NCI-H2196 (cell line): Measurements from ENCODE around the gene CFAP92.
"Not testable (repeated sequence)": the region's sequence is repeated elsewhere in the genome, so short reads cannot be mapped to it uniquely, and the experiment has no call there.

Experiments
- DNase-seq: peaks from one replicate; lab custom pipeline; 2025; ENCODE audit not compliant: unreplicated experiment; lab: John Stamatoyannopoulos, UW

The CFAP92 gene

GRCh38 chr3:128942161-128942952 is 51.5 kb downstream of the CFAP92 start:
- no peak for DNase-seq

DNA sequence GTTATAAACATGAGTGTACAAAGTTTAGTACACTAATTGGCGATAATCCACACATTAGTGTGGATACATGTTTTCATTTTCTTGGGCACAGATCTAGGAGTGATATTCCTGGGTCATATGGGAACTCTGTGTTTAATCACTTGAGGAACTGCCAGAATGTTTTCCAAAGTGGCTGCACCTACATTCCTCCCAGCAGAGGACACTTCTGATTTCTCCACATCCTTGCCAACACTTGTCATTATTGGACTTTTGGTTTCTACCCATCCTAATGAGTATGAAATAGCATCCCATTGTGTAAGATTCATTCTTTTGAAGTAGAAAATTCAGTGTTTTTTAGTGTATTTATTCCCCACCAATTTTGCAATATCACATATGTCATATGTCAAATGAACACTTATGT is 53.6 kb downstream of the CFAP92 start:
- no peak for DNase-seq

GRCh38 chr3:128936341-128936740 is 57.5 kb downstream of the CFAP92 start:
- no peak for DNase-seq

DNA sequence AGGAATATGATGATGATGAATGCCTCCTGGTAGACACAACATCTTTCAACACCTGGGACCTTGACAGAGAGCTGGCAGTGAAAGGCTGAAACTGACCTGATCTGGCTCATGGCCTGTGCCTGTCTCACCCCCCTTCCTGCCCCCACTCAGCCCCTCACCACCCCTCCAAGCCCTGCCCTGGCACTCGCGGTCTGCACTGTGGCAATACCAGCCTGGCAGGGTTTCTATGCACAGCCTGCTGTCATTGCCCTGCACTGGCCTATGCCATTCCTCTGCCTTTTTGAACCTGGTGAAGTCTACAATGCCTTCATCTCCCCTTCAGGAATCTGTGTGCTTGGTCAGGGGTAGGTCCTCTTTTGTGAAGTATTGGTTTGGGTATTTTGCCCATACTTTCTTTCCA is 58.0 kb downstream of the CFAP92 start:
- DNase-seq, result no peak

DNA sequence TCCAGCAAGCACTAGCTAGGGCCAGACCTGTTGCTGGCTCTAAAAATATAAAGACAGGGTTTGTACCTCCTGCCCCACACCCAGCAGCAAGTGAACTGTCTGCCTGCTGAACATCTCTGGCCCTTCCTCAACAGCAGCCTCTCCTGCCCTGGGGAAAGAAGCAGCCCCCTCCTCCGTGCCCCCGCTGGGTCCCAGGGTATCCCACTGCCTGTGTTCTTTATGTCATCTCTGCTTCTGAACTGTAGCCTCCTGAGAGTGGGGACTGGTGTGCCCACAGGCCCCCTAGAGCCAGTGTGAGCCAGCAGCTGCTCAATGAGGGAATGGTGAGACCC is 60.0 kb downstream of the CFAP92 start:
- no peak for DNase-seq

GRCh38 chr3:128933213-128933921 is 60.5 kb downstream of the CFAP92 start:
- DNase-seq, result no peak

- no peak for DNase-seq
These were observed 61.2 kb downstream of the CFAP92 start for GRCh38 chr3:128932516-128933212.

- DNase-seq, result no peak
These were observed 62.8 kb downstream of the CFAP92 start for GRCh38 chr3:128931046-128931445.

GRCh38 chr3:128929364-128929763 is 64.5 kb downstream of the CFAP92 start:
- no peak for DNase-seq

DNA sequence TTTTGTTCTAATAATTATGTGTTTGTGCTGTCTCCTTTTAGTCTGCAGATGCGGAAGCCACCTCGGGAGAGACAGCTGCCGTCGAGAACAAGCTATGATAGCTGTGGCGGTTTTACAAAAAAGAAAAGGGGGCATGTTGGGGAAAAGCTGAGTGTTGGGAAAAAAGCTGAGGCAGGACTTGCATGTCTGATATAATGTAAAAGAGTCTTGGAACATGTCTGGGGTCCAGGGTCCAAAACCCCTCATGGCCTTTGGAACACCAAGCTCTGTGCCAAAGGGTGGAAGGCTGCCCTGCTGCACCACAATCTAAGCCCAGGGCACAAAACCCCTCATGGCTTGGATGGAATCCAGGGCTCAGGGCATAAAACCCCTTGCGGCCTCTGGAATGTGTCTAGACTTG is 69.9 kb downstream of the CFAP92 start:
- DNase-seq, result not testable (repeated sequence)

GRCh38 chr3:128923576-128923975 is 70.3 kb downstream of the CFAP92 start:
- DNase-seq, result no peak

DNA sequence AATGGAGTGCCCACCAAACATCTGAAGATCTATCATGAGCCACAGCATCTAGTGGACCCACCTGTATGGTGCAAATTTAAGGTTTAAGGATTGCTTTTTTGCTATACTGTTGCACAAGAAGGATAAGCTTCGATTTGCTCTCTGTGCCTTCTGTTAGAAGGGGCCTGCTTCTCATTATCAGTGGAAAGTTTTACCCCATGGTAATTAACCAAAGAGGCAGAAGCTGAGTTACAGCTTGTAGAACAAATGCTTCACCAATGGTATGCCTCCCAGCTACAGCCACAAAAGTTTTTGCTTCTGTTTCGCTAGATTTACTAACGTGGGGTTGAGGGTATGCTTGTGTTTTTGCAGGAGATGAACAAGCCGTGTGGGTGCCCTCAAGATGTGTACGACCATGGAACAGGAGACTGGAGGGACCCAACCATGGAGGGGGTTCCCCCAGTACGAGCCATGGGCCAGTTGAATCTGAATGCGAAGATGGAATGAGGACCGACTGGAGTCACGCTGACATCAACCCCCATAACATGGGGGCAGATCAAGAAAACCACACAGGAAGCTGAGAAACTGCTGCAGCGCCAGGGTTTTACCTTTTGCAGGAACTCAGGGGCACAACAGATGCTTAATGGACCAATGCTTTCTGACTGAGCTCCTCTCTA is 70.9 kb downstream of the CFAP92 start:
- no peak for DNase-seq

- no peak for DNase-seq
These were observed 73.9 kb downstream of the CFAP92 start for GRCh38 chr3:128919988-128920387.

- DNase-seq, result no peak
These were observed 76.6 kb downstream of the CFAP92 start for GRCh38 chr3:128917291-128917690.

DNA sequence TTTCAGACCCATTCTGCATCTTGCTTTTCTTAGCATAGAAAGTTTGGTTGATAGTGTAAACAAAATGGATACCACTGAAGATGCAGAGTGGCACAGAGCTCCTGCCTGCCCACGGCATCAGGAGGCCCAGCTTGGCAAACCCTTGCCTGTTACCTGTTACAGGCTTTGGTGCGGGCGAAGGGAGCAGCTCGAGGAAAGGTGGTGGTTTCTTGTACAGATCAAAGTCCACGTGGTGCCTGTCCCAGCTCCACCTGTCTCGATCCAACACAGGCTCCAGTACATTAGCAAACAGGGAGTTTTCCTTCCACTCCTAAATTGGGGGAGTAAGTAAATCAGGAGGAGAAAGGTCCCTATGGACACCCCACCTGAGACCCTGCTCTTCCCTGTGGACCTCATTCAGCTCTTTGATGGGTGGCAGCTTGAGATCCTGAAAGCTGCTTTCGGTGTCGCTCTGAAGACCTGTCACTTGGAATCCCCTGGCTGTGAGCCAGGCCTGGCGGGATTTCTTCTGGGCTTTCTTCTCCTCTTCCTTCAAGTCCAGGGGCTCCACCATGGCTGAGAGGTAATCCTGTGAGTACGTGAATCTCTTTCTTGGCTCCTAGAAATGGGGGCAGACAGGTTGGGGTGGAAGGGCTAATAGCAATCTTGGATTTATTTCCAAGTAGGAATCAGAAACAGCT is 78.8 kb downstream of the CFAP92 start:
- DNase-seq, result no peak

DNA sequence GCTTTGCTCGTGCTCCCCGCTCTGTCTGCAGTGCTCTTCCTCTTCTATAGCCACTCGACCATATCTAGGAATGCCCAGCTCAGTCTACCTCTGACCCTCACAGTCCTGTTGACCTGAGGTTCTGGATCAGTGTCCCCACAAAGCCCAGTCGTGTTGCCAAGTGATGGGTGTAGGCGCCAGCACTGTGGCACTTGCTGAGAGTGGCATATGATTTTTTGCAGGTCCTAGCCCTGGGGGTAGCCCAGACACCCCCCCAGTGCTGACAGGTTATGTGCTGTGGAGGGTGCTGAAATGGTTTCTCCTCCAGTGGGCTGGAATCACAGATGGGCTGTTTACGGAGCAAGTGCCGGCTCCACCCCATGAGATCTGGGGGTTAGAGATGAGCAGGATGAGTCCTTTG is 82.0 kb downstream of the CFAP92 start:
- no peak for DNase-seq

- no peak for DNase-seq
These were observed 83.9 kb downstream of the CFAP92 start for GRCh38 chr3:128910006-128910405.

GRCh38 chr3:128908951-128909350 is 84.9 kb downstream of the CFAP92 start:
- no peak for DNase-seq

DNA sequence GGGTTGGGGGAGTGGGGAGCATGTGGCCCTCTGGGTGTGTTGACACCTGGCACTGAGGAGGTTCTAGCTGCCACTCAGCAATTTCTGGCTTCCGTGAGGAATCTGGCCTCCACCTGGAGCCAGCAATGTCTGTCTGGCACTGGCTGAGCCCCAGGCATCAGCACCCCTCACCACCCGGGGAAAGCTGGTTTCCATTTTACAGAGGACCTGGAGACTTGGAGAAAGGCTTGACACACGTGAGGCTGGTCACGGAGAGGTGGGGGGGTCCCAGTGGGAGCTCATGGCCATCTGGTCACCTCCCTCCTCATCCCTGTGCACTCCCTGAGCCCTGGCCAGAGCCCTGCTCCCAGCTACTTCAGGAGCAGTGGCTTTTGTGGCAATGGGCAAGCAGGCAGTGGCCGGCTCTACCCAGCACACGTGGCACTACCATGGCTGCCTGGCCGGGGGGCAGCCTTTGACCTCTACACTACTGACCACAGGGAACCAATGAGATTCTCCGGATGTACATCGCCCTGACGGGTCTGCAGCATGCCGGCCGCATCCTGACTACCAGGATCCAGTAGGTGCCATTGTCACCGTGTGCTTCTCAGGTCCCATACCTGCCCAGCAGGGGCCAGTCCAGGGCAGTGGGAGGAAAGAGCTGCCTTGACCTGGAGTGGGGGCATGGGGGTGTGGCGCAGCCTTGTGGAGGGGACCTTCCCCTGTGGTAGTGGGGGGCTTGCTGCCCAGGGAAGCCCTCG is 86.0 kb downstream of the CFAP92 start:
- DNase-seq, result no peak

DNA sequence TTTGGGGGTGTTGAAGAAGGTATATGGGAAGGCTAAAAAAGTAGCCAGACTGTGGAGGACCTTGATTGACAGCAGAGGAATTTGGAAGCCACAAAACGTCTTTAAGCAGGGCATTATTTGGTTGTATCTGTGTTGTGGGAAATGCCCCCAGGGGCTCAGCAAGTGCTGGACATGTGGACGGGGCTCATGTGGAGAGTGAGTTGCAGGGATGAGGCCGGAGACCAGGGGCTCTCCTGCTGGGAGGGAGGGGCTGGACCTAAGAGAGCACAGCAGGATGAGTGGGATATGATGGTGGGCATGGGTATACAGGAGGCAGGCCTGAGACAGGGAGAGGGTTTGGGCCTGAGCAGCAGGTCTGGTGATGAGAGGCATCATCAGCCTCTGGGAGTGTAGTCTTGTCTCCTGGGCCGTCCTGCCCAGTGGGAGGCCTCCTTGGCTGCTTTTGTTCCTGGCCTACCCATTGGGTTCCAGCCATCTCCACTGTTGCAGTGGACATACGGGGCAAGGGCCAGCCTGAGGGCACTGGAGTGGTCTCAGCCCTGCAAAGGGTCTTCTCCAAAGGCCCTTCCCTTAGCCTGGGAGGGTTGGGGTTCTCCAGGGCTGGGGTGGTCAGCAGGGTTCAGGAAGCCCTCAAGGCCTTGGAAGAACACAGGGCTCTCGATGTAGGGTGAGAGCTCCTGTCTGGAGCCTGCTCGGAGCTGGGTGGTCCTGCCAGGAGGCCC is 86.9 kb downstream of the CFAP92 start:
- DNase-seq, result no peak
